CD1c-positive myeloid dendritic cell (primary cell): ENCODE measurements around the gene METRNL.
"Not testable (repeated sequence)": the region's sequence is repeated elsewhere in the genome, so short reads cannot be mapped to it uniquely, and the experiment has no call there.

Experiments
- DNase-seq: peaks from one replicate; pipeline ENCODE4 v3.0.0-alpha.2; 2016; ENCODE audit errors: extremely low spot score

The METRNL gene

DNA sequence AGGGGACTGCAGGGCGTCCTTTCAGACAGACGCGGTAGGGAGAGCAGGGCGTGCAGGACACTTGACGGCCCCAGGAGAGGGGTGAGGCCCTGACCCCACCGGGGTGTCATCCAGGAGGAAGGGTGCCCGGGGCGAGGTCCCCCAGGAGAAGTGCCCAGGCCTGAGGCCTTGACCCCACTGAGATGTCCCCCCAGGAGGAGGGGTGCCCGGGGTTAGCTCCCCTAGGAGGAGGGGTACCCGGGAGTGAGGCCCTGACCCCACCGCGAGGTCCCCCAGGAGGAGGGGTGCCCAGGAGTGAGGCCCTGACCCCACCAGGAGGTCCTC is 27.2 kb upstream of the METRNL start:
- DNase-seq: no peak

DNA sequence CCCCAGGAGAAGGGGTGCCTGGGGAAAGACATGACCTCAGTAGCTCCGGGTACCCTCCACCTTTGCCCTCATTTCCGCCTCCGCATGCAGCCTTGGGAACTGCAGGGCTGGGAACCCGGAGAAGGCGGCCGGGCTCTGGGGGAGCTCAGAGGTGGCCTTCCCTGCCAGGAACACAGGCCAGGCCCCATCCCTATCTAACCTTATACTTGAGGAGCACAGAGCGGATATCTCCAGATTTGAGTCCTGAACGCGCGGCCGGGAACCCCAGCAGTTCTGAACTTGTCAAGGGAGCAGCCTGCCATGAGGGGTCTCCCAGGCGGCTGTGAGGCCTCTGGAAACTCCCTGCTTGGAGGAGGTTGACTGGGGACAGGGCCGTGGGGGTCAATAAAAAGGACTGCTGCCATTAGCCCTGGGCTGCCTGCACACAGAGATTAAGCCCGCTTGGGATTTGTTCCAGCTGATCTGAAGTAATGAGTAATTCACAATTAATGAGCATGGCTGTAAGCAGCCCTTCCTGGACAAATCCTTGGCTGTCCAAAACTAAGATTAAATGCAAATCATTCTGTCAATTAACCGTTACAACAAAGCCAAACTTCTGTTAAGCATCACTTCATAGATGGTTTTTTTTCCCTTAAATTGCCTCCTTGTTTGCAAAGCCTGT is 26.3 kb upstream of the METRNL start:
- DNase-seq: no peak

DNA sequence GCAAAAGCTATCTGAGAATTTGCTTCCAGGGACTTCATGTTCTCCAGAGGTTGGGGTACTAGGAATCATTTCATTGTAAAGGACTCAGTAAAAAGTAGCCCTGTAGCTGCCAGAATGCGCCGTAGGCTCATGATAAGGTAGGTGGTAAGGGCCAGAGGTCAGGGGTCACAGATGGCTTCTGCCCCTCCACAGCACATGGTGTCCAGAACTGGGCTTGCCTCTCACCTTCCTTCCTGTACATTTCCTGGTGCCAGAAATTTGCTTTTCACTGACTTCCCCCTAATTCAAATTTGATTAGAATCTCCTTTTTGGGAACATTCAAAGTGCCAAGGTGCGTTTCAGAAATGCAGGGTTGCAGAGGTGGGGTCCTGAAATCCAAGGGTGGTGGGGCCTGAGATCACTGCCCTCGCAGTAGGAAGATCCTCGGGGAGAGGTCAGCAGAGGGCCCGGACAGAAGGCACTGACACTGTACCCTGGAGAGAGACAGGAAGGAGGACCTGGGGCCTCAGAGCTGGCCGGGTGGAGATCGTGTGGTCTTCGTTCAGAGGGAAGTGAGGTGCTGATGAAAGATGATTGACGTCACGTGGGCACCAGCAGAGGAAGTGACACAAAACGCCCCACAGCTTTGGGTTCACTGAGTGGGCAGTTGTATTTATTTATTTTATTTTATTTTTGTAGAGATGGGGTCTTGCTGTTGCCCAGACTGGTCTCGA is 25.5 kb upstream of the METRNL start:
- peak; percentile 95 for DNase-seq

DNA sequence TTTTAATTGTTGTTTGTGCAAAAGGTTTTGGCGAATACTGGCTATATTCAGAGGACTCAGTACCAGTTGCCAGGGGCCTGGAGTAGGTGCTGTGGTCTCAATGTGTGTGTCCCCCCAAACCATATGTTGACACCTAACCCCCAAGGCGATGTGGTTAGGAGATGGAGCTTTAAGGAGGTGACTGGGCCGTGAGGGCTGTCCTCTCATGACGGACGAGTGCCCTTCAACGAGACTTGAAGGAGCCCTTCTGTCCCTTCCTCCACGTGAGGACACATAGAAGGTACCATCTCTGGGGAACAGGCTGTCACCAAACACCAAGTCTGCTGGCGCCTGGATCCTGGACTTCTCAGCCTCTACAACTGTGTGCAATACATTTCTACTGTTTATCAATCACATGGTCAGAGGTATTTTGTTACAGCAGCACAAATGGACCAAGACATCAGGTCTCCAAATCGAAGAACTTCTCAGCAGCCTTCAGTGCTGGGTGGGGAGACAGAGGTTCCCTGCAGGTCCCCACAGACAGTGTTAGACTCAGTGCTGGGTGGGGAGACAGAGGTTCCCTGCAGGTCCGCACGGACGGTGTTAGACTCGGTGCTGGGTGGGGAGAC is 24.8 kb upstream of the METRNL start:
- no peak for DNase-seq

DNA sequence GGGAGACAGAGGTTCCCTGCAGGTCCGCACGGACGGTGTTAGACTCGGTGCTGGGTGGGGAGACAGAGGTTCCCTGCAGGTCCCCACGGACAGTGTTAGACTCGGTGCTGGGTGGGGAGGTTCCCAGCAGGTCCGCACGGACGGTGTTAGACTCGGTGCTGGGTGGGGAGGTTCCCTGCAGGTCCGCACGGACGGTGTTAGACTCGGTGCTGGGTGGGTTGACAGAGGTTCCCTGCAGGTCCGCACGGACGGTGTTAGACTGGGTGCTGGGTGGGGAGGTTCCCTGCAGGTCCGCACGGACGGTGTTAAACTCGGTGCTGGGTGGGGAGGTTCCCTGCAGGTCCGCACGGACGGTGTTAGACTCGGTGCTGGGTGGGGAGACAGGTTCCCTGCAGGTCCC is 24.2 kb upstream of the METRNL start:
- DNase-seq: not testable (repeated sequence)

DNA sequence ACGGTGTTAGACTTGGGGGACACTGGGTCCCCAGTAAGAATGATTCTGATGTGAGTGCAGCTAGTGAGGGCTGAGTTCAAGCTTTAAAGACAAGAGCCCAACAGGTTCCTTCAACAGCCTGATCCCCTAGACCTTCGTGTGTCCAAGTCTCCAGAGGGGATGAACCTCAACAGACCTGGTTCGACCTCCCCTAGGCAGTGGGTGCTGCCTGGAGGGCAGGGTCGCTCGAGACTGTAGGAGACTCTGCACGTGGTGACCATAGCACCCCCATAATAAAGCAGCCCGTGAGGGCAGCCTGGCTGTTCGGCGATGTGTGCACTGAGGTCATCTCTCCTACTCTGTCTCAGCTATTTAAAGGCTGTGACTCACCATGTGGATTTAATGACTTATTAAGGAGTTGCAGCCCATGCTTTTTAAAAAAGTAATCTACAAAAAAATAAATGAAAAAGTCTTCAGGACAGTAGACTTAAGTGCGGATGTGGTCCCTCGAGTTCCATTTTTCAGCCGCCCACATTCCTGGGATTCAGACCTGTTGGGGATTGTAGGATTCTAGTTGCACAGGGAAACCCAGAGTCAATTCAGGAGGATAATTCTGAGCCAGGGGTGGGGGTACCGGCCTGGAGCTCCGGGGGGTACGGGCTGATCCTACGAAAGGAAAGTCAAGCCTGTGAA is 23.4 kb upstream of the METRNL start:
- DNase-seq: peak; percentile 76

DNA sequence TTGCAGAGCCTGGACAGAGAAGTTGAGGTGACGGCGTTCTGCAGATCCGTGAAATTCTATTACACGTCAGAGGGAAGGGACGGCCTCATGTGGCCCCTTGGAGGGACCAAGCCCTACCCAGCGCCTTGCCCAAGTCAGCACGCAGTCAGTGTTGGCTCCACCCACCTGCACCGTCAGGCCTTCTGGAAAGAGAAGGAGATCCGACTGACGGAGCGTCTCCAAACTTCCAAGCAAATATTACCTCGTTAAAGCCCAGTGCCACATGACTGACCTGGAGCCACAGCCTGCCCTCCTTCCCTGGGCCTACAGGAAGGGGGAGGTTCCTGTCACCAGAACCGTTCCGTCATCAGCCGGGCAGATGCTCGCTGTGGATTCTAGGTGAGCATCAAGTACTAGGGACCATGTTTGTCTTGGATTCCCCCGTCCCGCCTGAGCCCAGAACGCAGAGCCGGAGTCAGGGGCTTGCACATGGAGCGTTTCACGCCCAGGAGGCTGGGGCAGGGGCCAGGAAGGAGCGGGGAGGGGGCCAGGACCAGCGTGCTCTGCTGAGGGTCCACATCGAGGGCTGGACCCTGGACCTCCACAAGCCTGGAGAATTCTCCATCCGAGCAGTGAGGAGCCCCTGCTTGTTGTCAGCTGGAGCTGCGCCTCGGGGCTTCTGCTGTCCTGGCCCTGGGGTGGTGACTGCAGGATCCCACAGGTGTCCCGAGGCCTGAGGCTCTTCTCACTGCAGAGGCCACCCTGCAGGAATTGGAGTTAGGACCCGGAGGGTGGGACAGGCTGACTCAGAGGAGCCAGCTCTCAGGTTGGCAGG is 22.6 kb upstream of the METRNL start:
- DNase-seq: no peak

DNA sequence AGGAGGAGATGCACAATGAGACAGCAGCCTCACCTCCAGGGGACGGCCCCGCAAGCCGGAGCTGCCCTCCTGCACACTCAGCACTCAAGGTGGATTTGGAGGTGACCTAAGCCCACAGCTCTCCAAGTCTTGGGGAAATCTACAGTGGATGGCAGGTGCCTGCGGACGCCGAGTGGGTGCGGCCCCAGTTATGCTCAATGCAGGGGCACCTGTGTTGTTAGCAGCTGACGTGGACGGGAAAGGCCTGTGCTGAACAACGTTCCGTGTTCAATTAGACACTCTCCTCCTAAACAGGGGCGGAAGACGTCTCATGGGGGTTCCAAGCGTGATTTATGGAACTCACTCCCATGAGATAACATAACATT is 22.0 kb upstream of the METRNL start:
- DNase-seq: no peak

DNA sequence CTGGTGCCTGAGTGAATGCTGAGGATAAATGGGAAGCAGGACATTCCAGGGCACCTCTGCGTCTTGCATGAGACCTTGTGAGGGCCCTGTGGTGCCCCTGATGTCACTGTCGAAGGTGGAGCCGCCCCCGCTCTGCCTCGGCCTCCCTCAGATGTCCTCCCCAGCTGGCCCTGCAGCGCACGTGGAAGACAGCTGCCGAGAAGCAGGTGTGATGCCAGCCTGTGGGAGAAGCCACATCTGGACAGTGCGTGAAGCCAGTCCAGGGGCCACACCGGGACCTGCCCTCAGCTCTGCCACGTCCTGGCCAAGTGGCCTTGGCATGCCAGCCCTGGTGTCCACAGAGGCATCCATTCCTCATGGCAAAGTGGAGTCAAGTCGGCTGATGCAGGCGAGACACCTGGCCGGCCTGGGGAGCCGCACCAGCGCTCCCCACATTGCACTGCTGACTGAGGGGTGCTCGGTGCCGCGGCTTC is 21.6 kb upstream of the METRNL start:
- DNase-seq: no peak

DNA sequence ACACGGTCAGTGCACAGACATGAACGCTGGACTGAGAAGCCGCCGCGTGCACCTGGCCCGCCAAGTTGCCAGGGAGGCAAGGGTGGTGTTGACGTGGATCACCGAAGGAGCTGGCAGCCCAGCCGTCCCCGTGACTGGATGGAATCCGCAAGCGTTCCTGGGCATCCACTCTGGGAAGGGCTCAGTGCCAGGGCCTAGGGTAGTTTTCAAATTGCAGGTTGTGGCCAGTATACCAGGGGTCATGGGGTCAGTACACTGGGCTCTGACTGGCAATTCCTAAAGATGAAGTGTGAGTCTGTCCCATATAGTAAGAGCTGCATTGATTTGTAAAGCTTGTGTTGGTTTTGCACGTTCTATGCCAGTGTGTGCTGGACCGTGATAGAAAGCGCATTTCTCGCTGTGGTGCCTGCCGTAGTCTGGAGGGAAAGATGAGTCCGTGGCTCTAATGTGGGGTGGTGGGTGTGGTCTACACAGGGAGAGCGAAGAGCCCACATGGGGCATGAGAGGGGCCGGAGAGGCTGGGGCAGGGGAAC is 21.1 kb upstream of the METRNL start:
- no peak for DNase-seq

DNA sequence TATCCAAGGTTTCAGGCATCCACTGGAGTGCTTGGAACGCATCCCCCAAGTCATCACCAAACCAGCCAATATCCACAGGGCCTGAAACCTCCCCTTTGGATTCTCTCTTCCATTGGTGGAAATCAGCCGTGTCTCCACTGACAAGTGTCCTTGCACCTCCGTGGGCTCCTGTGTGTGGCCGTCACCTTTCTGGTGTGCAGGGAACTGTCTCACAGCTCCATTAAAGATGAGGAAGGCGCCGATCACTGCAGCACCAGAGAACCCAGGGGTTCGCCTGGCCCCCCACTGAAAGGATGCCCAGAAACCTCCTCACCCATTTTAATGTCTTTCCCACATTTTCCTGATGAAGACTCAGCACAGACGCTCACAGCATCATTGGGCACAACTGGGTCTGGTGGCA is 17.8 kb upstream of the METRNL start:
- DNase-seq: no peak

DNA sequence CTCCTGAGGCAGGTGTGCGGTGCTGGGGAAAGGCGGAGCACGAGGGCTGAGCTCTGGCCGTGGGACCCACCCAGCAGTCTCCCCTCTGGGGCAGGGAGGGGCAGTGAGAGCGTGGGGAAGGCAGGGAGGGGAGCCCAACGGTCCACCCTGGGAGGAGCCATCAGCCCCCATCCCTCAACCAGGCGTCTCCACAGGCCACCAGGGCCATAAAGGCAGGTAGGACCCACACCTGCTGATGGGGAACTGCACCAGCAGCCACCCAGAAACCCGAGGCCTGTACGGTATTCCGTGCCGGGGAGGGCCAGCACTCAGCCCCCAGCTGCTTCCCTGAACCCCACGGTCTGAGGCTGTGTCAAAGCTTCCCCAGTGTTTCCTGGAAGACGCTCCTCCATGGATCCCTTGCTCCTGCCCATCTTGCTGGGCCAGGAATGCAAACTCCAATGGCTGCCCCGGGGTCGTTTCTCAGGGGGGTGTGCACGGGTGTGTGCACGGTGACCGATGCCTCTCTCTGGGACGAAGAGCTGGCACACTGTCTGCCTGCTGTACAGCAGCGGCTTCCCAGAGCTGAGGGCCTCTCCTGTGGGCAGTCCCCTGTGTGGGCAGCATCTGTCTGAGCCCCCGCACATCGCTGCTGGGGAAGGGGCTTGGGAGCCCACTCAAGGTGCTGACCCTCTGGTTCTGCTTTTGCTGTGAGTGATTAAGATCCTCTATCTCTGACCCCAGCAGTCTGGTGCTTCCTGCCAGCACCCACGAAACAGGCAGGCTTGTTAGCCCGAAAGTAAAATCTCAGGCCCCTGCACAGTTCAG is 17.2 kb upstream of the METRNL start:
- DNase-seq: peak; percentile 43

DNA sequence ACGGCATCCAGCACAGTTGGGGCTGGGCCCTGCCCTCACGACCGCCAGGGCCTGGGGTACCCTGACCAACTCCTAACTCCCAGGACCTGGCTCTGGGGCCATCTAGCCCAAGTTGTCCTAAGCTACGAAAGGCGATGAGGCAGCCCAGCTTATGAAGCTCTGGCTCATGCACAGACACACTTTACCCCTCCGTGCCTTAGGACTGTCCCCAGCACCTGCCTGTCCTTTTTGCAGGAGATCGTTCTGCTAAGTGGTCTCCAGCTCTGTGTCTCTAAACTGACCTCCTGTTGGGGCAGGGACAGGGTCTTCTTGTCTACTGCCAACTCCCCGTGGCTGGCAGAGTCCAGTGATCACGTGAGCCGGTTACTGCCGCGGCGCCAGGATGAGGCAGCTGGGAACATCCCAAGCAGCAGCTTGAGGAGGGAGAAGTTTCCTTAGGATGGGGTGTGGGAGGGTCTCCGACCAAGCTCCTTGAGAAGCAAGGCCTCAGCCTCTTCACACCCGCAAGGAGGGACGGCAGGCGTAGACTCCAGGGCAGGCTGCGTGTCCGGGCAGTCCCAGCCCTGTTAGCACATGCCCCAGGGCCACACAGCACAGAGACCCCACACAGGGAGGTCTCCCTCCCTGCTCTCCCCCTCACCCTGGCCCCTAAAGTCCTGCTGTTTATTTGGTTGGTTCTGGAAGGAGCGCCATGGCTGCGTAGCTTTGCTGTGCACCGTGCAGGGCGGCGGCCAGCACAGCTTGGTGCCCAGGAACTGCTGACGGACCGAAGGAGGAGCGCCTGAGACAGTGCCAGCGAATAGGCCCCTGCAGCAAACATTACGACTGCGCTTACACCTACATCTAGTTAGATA is 16.4 kb upstream of the METRNL start:
- no peak for DNase-seq

DNA sequence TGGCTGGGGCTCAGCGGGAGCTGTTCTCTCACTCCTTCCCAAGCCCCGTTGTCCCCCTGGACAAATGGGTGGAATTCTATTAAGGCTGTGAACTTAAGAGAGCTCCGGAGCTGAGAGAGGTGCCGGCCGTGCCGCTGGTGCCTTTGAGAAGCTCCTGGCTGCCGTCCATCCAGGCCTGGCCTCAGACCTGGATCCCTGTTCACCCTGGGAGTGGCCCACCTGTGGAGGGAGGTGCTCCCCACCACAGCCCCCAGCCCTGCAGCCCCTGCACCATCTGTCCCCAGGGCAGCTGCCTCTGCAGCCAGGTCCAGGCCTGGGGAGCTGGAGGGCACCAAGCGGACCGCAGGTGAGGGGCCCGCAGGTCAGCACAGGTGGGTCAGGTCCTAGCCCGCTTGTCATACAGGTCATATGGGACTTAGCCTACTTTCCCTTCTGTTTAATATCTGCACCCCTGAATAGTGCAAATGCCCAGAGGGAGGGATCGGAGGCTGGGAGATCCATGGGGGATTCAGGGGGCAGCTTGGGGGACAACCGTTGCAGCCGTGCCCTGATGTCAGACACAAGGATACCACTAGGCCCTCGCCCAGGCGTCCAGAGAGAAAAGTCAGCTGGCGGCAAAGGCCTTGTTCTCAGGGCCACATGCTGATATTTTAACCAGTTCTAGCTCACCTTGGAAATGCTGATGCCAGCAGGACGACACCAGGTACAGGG is 15.2 kb upstream of the METRNL start:
- DNase-seq: no peak

DNA sequence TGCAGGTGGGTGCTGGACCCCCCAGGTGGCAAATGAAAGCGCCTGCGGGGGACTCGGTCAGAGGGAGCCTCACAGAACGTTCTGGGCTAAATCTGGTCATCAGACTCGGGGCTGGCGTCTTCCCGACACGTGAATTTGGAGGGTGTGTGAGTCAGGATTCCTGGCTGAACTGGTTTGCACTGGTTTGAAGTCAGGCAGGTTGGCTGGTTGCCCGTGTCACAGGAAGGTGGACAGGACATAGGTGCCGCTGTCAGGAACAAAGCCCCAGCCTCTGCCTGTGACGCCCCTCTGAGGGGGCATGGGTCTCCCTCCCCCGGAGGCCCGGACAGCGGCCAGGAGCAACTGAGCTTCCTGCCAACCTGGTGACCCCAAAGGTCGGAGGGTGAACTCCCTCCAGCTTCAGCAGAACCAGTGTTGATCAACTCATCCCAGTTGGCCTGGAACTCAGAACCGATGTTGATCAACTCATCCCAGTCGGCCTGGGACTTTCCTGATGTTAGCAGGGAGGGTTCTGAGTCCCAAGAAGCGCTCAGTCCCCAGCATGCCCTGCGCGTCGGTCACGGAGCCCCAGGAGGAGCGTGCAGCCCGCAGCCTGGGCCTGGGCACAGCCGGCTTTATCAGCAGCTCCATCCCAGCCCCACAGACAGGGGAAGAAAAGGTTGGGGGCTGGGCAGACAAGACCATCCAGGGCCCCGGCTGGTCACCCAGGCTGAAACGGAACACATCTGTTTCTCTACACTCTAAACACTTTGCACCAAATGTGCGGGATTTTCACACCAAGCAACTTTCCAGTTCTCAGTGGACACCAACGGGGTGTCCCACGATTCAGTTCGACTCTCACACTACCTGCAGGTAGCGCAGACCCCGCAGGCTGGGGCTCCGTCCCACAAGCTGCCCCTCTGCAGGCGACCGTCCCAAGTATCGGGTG is 14.4 kb upstream of the METRNL start:
- no peak for DNase-seq

DNA sequence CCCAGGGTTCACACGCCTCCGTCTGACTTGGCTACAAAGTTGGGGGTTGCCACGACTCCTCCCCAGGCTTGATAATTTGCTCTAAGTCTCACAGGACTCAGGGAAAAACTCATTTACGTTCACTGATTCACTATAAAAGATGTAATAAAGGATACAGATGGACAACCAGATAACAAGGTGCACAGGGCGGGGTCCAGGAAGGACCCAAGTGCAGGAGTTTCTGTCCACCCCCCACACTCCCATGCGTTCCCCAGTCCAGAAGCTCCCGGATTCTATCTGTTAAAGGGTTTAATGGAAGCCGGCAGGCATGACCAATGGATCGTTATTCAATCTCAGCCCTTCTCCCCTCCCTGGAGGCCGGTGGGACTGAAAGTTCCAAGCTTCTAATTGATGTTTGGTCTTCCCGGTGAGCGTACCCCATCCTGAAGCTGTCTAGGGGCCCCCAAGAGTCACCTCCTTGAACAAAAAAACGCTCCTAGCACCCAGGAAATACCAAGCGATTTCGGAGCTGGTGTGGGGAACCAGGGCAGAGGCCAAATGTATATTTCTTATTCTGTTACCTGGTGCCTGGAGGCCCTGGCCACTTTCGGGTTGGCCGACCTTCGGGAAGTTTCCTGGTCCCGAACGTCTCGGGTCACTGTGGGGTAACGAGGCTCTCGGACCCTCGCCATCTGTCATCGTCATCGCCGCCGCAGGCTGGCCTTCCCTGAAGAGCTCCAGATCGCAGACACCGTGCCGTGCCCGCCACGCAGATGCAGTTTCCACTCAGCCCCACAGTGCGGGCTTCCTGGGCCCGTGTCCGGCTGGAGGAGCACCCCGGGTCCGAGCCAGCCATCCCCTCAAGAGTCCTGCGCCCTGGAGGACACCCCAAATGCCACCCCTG is 13.5 kb upstream of the METRNL start:
- DNase-seq: no peak

DNA sequence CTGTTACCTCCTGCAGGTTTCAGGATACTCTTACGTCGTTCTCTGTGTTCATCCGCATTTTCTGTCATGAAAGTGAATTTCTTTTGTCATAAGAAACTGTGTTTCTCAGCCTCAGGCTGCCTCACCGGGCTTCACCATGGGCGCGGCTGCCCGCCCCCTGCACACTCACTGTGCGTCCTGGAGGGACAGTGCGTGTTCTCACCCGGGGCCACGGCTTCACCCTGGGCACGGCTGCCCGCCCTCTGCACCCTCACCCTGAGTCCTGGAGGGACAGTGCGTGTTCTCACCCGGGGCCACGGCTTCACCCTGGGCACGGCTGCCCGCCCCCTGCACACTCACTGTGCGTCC is 12.9 kb upstream of the METRNL start:
- DNase-seq: not testable (repeated sequence)
